ENCODE data around the gene CPOX. TPM values are rescaled to one million over a fixed set of nuclear protein-coding genes. Genes with fewer than 3 reads are reported as not detected.

The CPOX gene
- total RNA-seq, 1 experiment from 2014 or later: 24.2 TPM

GRCh38 chr3:98600412-98601095, 7.1 kb upstream of the CPOX start:
- no TSS peak for BruUV-seq (replicated peaks)
- Mint-ChIP-seq H3K9me3 (ENCODE audit: unreplicated experiment) (no peaks in the 10 kb centered on the region), H3K27me3 (ENCODE audit: insufficient read depth, unreplicated experiment) (no peaks in the 10 kb centered on the region), H3K27ac (ENCODE audit: unreplicated experiment) (no peak overlapping the region), H3K4me1 (ENCODE audit: low read depth, unreplicated experiment) (no peaks in the 10 kb centered on the region), H3K4me3 (ENCODE audit: unreplicated experiment) (no peak overlapping the region), H3K36me3 (ENCODE audit: insufficient read depth, unreplicated experiment) (no peaks in the 10 kb centered on the region)
- POLR2A ChIA-PET: no interaction called here
- H3K9me3 ChIP-seq: no peaks in the 10 kb centered on the region
- intact Hi-C loops (cut with micrococcal nuclease; ENCODE audit: unreplicated experiment): loop anchor here (5.0 kb wide), 1 partner anchor 57 kb away; no protein-coding TSS in a partner anchor
- H3K4me1 ChIP-seq: no peaks in the 10 kb centered on the region
- DNase-seq: no peak
- CTCF ChIA-PET: no interaction called here
- H3K36me3 ChIP-seq (ENCODE audit: control insufficient read depth, insufficient read depth, low read length): no peaks in the 10 kb centered on the region
- no peak overlapping the region for H3K4me3 ChIP-seq (ENCODE audit: low read depth, low read length)
- no peaks in the 10 kb centered on the region for H3K27me3 ChIP-seq (replicated peaks; ENCODE audit: control insufficient read depth, insufficient read depth, low read length)
- no peak for TF ChIP-seq CTCF (IDR thresholded peaks at IDR 0.05; ENCODE audit: insufficient read depth in 1 of 2, low read depth in 1 of 2, low read length in 1 of 2, severe bottlenecking in 1 of 2, unreplicated experiment in 1 of 2)

- H3K9me3 Mint-ChIP-seq (ENCODE audit: unreplicated experiment): no peaks in the 10 kb centered on the region
- H3K9me3 ChIP-seq: no peaks in the 10 kb centered on the region
- H3K36me3 ChIP-seq (ENCODE audit: control insufficient read depth, insufficient read depth, low read length): no peaks in the 10 kb centered on the region
- intact Hi-C loops (cut with micrococcal nuclease; ENCODE audit: unreplicated experiment): loop anchor here (5.0 kb wide), 1 partner anchor 57 kb away; no protein-coding TSS in a partner anchor
- DNase-seq: no peak
- no peaks in the 10 kb centered on the region for H3K36me3 Mint-ChIP-seq (ENCODE audit: insufficient read depth, unreplicated experiment)
- H3K4me3 ChIP-seq (ENCODE audit: low read depth, low read length): no peak overlapping the region
- 0 out of 2 replicates have a peak, but pooled peaks cover 2% of the 10 kb centered on the region for H3K4me1 ChIP-seq
- H3K4me1 Mint-ChIP-seq (ENCODE audit: low read depth, unreplicated experiment): no peaks in the 10 kb centered on the region
- H3K4me3 Mint-ChIP-seq (ENCODE audit: unreplicated experiment): no peak overlapping the region
- BruUV-seq (replicated peaks): no TSS peak
- no peaks in the 10 kb centered on the region for H3K27me3 Mint-ChIP-seq (ENCODE audit: insufficient read depth, unreplicated experiment)
- POLR2A ChIA-PET: no interaction called here
- H3K27ac Mint-ChIP-seq (ENCODE audit: unreplicated experiment): no peak overlapping the region
- no peaks in the 10 kb centered on the region for H3K27me3 ChIP-seq (replicated peaks; ENCODE audit: control insufficient read depth, insufficient read depth, low read length)
- CTCF ChIA-PET: interaction anchor here (0.9 kb wide), 1 partner anchor 213 kb away, joined by 3 read pairs; no protein-coding TSS in a partner anchor
- TF ChIP-seq CTCF (IDR thresholded peaks at IDR 0.05; ENCODE audit: insufficient read depth in 1 of 2, low read depth in 1 of 2, low read length in 1 of 2, severe bottlenecking in 1 of 2, unreplicated experiment in 1 of 2): no peak
Observed at GRCh38 chr3:98599647-98600411, 6.4 kb upstream of the CPOX start.

GRCh38 chr3:98598492-98598891, 5.1 kb upstream of the CPOX start:
- no peaks in the 10 kb centered on the region for H3K9me3 ChIP-seq
- H3K27ac Mint-ChIP-seq (ENCODE audit: unreplicated experiment): no peak overlapping the region
- no peaks in the 10 kb centered on the region for H3K36me3 Mint-ChIP-seq (ENCODE audit: insufficient read depth, unreplicated experiment)
- DNase-seq: no peak
- no peak for TF ChIP-seq CTCF (IDR thresholded peaks at IDR 0.05; ENCODE audit: insufficient read depth in 1 of 2, low read depth in 1 of 2, low read length in 1 of 2, severe bottlenecking in 1 of 2, unreplicated experiment in 1 of 2)
- H3K36me3 ChIP-seq (ENCODE audit: control insufficient read depth, insufficient read depth, low read length): no peaks in the 10 kb centered on the region
- no peak overlapping the region for H3K4me3 Mint-ChIP-seq (ENCODE audit: unreplicated experiment)
- no peak overlapping the region for H3K4me3 ChIP-seq (ENCODE audit: low read depth, low read length)
- intact Hi-C loops (cut with micrococcal nuclease; ENCODE audit: unreplicated experiment): no loop called here
- CTCF ChIA-PET: no interaction called here
- peaks cover 13% of the 10 kb centered on the region for H3K4me1 ChIP-seq
- H3K27me3 Mint-ChIP-seq (ENCODE audit: insufficient read depth, unreplicated experiment): no peaks in the 10 kb centered on the region
- POLR2A ChIA-PET: no interaction called here
- H3K4me1 Mint-ChIP-seq (ENCODE audit: low read depth, unreplicated experiment): no peaks in the 10 kb centered on the region
- no peaks in the 10 kb centered on the region for H3K27me3 ChIP-seq (replicated peaks; ENCODE audit: control insufficient read depth, insufficient read depth, low read length)
- BruUV-seq (replicated peaks): no TSS peak
- H3K9me3 Mint-ChIP-seq (ENCODE audit: unreplicated experiment): no peaks in the 10 kb centered on the region

Data from Caco-2 (cell line).